Hepatocyte (in vitro differentiated cells): ENCODE results near the gene KLC3.
"Not testable (repeated sequence)": the region's sequence is repeated elsewhere in the genome, so short reads cannot be mapped to it uniquely, and the experiment has no call there.

ENCODE experiments used
- CTCF ChIP-seq: fragments of 200-600 bp; sonication (generic); IDR thresholded peaks from 2 replicates; pipeline ENCODE4 v1.5.1; 2016; ENCODE audit warnings: antibody characterized with exemption, mild to moderate bottlenecking; ENCODE audit not compliant: poor library complexity
- EZH2 ChIP-seq: fragments of 200-600 bp; sonication (generic); IDR thresholded peaks from 2 replicates; pipeline ENCODE4 v1.6.1; 2016; ENCODE audit warnings: antibody characterized with exemption, mild to moderate bottlenecking, borderline replicate concordance
- EZH2phosphoT487 ChIP-seq: fragments of 200-600 bp; sonication (generic); IDR thresholded peaks from one replicate; pipeline ENCODE4 v1.6.1; 2018; ENCODE audit warnings: antibody characterized with exemption, mild to moderate bottlenecking, low read depth, moderate library complexity; ENCODE audit not compliant: unreplicated experiment, severe bottlenecking

- not testable (repeated sequence) for TF ChIP-seq CTCF, EZH2, EZH2phosphoT487
Observed at GRCh38 chr19:45334881-45335280, 5.7 kb upstream of the KLC3 start.
